Hindlimb muscle (tissue), 1 donor: ENCODE data around the gene RPS6KA6. TPM values are rescaled to one million over a fixed set of nuclear protein-coding genes. Genes with fewer than 3 reads are reported as not detected.
A peak's percentile ranks its signal among the peaks of the same experiment; 100 is the strongest.

Experiments
- DNase-seq: peaks from one replicate; pipeline ENCODE4 v3.0.0-alpha.2; 2013
- polyA plus RNA-seq: library from polyadenylated mRNA; unstranded; fragments of 120-200 nt; gene quantifications from one replicate; pipeline ENCODE4 v1.2.1, GENCODE V29; 2013; ENCODE audit not compliant: insufficient read length

The RPS6KA6 gene
- polyA plus RNA-seq = 5.2 TPM

DNA sequence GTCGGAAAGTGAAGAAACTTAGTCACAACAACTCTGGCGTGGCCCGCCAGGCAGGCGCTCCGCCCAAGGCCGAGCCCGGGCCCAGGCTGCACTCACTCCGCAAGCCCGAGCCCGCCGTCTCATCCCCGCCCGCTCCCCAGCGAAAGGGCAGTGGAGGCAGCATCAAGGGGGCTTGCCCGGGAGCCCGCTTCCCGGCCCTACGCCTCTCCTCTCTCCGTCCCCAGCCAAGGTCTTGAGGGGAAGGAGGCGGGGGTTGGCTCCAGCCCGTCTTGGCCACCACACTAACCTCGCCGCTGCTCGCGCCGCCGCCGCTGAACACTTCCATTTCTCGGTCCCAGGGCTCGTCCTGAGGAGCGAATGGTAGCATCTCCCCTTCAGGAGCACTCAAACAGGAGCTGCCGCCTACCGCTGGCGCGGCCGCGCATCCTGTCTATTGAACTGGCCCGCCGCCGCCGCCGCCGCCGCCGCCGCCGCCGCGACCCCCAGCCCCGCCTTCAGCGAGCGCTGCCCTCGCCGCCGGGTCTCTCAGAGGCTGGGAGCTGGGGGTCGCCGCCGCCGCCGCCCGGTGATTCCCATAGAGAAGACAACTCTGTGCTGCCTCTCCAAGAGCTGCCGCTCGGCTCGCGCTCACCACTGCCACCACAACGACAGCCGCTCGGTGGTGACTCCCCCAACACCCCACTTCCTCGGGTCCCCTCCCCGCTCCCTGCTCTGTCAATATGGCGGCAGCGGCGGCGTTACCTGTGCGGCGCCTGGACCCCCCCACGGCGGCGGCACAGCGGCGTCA, at the start of gene RPS6KA6:
RPS6KA6 (minus strand) TSS at position 667 of the 787 bp plus-strand sequence; CDS start at position 367, 300 bp downstream.
- peak; percentile 51 for DNase-seq

- no peak for DNase-seq
Observed at GRCh38 chrX:84224741-84225140, 36.7 kb upstream of the RPS6KA6 start.

DNA sequence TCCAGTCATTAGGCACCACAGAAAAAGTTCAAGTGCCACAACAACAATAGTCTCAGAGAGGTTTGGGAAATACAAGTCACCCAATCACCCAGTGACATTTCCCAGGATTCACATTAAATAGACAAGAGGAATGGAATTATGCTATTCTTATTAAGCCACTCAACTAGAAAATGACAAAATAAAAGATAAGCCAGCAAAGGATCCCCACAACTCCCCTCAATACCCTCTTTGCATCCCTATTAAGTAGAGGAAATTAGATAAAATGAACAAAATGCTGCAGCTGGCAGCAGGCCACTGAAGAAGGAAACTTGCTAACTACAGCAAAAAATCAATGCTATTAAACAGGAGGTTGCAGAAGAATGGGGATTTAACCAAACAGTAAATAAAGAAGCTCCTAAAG, 35.3 kb upstream of the RPS6KA6 start:
- no peak for DNase-seq

GRCh38 chrX:84221181-84221580, 33.2 kb upstream of the RPS6KA6 start:
- no peak for DNase-seq

GRCh38 chrX:84219551-84219950, 31.6 kb upstream of the RPS6KA6 start:
- DNase-seq = no peak

DNA sequence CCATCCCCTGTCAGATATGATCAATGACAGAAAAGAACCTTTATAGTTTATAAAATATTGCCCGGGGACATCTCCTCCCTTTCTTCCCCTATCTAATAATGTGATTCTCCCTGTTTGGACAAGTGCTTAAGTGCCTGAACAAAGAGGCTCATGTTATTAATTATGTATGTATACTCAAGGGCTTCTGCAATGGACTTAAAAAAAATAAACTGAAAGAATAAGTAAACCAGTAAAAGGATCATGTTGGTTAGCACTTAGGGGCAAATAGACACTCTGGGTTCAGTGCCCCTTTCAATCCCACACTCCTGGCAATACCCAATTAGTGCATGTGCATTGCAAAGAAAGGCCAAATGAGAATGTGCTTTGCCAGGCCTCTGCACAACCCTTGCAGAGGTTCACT, 30.7 kb upstream of the RPS6KA6 start:
- no peak for DNase-seq

GRCh38 chrX:84216881-84217280, 28.9 kb upstream of the RPS6KA6 start:
- no peak for DNase-seq

GRCh38 chrX:84216406-84216805, 28.4 kb upstream of the RPS6KA6 start:
- no peak for DNase-seq

GRCh38 chrX:84205276-84205675, 17.3 kb upstream of the RPS6KA6 start:
- DNase-seq = no peak

DNA sequence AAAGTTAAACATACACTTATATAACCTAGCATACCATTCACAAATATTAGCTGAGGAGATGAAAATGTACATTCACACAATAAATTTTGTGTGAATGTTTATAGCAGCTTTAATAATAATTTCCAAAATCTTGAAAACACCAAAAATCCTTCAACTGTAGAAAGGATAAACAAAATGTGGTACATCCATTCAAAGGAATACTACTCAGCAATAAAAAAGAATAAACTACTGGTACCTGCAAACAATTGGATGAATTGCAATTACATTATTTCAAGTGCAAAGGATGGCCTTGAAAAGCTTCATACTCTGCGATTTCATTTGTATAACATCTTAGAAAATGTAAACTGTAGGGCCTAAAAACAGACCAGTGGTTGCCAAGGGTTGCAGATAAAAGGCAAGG, 11.7 kb upstream of the RPS6KA6 start:
- no peak for DNase-seq

- DNase-seq = no peak
Observed at GRCh38 chrX:84197550-84197949, 9.6 kb upstream of the RPS6KA6 start.

DNA sequence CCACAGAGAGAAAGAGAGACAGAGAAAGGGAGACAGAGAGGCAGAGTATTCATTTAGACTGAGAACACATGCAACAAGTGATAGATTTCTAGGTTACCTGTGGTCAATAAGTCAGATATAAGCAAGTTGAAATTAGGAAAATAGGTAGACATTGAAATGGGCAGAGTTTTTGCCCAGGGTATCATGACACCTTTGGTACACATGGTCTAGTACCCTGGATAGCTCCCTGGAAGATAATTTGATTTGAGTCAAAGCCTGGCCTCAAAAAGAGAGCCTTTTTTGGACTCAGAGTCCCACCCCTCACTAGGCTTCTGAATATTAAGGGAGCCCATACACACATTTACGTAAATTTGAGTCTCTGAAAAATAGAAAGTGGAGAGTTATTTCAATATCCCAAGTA, 4.0 kb upstream of the RPS6KA6 start:
- no peak for DNase-seq

GRCh38 chrX:84189125-84189524, 1.1 kb upstream of the RPS6KA6 start:
- no peak for DNase-seq

DNA sequence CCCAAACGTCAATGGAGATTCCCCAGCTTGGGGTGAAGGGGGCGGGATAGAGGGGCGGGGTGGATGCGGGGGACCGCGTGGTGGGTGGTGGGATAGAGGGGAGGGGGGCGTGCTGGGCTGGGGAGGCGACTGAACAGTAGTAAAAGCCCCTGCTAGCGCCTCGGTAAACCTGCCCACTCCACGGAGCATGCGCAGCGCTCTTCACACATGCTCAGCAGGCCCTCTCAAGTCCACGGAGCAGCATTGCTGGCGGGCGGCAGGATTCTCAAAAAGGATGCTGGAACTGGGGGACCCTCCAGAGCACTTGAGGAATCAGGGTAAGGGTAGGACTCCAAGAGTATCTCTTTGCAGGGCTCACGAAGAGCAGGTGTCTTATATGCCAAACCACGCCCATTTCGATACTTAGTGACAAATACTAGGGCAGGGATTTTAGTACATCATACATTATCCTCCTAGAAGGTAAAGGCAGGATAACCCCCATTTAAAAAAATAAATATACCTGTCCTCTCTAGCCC, 378 bp upstream of the RPS6KA6 start:
- DNase-seq = peak; percentile 82

DNA sequence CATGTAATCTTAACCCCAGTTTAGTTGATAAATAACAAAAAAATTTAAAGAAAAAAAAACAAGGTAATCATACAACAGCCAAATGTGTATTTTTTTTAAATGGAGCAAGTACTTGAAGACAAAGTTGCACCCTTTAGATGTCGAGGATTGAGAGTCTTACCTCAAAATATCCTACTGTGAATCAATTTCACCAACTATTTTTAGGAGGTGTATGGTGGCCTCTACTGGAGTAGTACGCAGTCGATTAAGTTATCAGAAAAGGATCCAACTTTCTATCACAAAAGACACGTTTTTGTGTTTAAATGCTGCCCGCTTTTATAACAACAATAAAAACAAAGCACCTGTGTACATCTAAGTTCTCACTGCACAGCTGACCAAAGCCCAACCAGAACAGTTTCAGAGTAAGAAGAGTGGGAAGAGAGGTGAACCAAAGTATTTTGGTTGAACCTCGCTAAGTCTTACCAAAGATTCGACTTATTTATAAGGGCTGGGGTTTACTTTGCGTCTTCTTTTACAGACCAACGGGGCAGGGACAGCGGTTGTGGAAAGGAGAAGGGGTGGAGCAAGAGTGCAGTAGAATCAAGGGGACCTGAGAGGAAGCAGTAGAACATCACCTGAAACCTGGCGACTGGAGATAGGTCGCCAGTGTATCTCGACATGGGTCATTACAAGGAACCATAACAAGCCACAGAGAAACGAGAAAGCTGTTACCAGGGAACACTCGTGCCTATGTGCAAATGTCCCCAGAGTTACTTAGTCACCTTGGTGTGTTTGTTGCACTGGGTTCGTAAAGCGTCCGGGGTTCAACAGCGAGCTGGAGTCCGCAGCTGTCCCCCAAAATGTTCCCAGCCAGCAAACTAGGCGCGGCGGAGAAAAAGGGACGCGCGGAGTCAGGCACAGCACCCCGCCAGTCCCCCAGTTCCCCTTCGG, 1.1 kb downstream of the RPS6KA6 start:
- DNase-seq = peak; percentile 17

GRCh38 chrX:84182516-84182915, 5.5 kb downstream of the RPS6KA6 start:
- no peak for DNase-seq

DNA sequence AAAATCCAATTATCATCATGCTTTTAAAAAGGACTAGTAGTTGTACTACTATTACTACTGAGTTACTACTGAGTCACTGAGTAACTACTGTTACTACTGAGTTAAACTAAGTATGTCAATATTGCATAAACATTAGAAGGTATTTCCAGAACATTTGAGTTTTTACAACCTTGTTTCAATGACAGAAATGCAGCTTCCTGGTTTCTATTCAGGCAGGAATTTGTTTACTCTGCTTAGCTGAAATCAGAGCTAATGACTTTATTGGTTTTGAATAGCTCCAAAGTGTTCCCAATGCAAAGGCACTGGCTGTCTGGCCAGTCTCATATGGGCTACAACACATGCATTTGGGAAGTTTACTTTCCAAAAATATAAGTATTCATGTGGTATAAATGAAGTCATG, 12.0 kb downstream of the RPS6KA6 start:
- no peak for DNase-seq

DNA sequence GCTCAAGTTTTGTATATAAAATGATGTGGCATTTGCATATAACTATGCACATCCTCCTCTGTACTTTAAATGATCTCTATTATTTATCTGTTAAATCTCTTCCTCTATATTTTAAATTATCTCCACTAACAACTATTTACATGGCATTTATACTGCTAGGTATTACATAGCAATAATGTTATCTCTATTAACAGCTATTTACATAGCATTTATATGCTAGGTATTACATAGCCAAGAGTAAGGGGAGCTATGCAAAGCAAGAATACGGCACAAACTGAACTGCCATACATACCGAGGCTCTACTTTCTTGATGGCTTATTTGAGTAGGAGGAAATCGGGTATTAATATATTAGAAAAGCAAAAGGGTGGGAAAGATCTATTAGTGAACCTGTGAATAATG, 12.7 kb downstream of the RPS6KA6 start:
- no peak for DNase-seq

GRCh38 chrX:84174348-84174747, 13.7 kb downstream of the RPS6KA6 start:
- DNase-seq = no peak

DNA sequence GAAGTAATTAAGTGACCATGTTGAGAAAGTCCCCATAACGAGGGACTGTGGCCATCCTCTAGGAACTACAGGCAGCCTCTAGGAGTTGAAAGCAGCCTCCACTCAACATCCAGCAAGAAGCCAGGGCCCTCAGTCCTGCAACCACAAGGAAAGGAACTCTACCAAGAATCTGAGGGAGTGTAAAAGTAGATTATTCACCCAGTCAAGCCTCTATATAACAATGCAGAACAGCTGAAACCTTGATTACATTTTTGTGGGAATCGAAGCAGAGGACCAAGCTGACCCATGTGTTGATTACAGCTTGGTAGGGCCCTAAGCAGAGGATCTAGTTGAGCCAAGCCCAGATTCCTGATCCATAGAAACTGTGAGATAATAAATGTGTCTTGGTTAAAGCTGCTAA, 17.1 kb downstream of the RPS6KA6 start:
- DNase-seq = no peak

DNA sequence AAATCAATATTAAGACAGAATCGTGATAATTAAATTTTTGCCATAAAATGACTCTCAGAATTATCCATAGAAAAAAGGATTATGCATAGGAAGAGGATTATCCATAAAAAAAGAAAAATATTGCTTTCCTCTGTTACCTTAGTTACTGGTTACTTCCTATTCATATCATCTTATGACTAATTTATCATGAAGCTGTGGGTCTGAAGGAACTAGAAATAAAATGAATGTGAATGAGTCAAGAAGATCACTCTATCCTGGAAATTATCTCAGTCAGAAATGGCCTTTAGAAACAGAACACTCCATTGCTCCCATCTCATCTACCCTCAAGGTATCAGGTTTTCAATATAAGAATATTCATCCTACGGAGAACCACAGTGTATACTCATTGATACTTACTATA, 19.4 kb downstream of the RPS6KA6 start:
- DNase-seq = no peak

DNA sequence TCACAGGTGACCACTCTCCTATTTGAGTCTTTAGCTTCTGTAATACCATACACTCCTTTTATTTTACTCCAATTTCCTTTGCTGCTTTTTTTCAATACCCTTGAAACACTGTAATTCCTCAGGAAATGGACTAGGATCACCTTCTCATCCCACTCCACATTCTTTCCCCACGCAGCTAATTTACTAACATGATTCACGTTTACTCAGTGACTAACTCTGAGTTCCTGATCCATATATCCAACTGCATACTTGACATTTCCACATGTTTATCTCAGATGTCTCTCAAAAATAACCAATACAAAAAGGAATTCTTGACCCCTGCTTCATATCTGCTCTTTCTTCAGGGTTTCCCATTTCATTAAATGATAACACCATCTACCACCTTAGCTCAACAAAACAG, 19.9 kb downstream of the RPS6KA6 start:
- no peak for DNase-seq

- DNase-seq = no peak
Observed at GRCh38 chrX:84165711-84166110, 22.3 kb downstream of the RPS6KA6 start.
